GM21390 (cell line): ENCODE data around the gene SERPINA4.

ENCODE experiments used
- ATAC-seq: cut with Tn5 transposase; IDR thresholded peaks from one replicate; pipeline ENCODE4 v1.9.1; 2021; ENCODE audit not compliant: unreplicated experiment

The SERPINA4 gene

GRCh38 chr14:94560751-94561655, at the start of gene SERPINA4:
SERPINA4 (plus strand) TSS chr14:94561442; CDS start chr14:94563483, 2,041 bp downstream.
- no peak for ATAC-seq

DNA sequence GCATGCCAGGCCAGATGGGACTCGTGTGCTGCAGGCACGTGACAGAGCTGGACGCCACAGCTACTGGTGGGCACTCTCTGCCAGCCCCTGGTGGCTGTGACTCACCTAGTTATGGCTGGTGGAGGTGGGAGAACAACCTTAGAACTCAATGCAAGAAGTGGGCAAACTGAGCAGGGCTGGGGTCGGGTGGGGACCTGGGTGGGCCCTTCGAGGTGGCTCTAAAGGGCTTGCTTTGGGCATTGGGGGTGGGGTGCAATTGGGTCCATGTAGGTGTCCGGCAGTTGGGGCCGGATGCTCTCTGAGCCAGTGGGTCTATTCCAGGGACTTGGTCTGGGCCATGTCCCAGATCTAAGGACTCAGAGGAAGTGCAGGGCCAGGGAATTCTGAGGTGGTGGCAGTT, 46.9 kb upstream of the SERPINA4 start:
- no peak for ATAC-seq

DNA sequence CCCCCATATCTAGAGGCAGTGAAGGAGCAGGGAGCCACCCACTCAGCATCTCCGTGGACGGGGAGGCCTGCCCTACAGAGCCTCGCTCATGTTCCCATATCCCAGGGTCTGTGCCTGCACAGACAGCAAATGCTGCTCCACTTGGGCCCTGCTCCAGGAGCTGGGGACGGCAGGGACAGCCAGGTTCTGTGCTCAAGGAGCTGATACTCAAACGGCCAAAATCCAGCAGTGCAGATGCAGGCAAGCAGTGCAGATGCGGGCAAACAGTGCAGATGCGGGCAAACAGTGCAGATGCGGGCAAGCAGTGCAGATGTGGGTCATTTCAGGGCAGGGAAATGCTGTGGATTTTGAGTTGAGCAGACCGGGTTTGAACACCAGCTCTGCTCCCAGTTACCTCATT, 45.8 kb upstream of the SERPINA4 start:
- no peak for ATAC-seq

- ATAC-seq: no peak
Measured at GRCh38 chr14:94515856-94516255, 45.4 kb upstream of the SERPINA4 start.

DNA sequence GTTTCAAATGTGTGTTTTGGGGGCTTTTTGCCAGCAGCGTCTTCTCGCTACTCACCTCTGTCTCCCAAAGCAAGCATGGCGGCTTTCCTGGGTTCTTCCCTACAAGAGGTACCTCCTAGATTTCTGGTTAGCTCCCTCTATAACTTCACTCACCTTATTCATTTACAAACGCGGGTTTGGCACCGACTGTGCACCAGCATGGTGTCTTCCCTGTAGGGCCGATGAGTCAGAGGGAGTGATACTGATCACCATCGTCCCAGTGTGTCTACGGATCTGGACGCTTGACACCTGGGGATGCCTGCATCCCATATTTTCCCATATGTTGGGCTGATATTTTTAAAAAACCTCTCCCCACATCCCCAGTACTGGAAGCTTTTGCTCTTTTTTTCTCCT, 44.0 kb upstream of the SERPINA4 start:
- no peak for ATAC-seq

- no peak for ATAC-seq
Measured at GRCh38 chr14:94517641-94518257, 43.5 kb upstream of the SERPINA4 start.

GRCh38 chr14:94521375-94522114, 39.7 kb upstream of the SERPINA4 start:
- ATAC-seq: no peak

GRCh38 chr14:94522115-94522724, 39.0 kb upstream of the SERPINA4 start:
- no peak for ATAC-seq

- no peak for ATAC-seq
Measured at GRCh38 chr14:94523265-94523664, 38.0 kb upstream of the SERPINA4 start.

GRCh38 chr14:94524093-94524492, 37.1 kb upstream of the SERPINA4 start:
- ATAC-seq: no peak

- ATAC-seq: no peak
Measured at GRCh38 chr14:94531187-94531586, 30.1 kb upstream of the SERPINA4 start.

GRCh38 chr14:94532447-94532846, 28.8 kb upstream of the SERPINA4 start:
- ATAC-seq: no peak

- ATAC-seq: no peak
Measured at GRCh38 chr14:94535506-94535905, 25.7 kb upstream of the SERPINA4 start.

GRCh38 chr14:94536836-94537235, 24.4 kb upstream of the SERPINA4 start:
- no peak for ATAC-seq

GRCh38 chr14:94538070-94538740, 23.0 kb upstream of the SERPINA4 start:
- ATAC-seq: no peak

DNA sequence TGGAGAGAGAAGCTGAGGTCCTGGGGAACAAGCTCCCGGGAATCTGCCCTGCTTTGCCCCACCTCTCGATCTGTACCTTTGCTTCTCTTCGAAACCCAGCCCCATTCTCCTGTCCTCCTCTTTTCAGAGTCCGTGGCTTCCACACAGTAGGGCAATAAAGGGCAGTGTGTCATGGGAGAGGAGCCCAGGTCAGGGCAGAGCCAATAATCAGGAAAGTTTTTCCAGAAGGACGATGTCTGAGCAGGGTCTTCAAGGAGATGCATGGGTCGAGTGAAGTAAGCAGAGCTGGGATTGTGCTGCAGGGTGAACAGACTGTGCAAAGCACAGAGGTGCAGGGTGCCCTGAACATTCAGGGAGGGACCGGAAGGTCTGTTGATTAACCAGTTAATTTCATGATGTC, 22.1 kb upstream of the SERPINA4 start:
- no peak for ATAC-seq

- no peak for ATAC-seq
Measured at GRCh38 chr14:94540031-94540794, 21.0 kb upstream of the SERPINA4 start.

DNA sequence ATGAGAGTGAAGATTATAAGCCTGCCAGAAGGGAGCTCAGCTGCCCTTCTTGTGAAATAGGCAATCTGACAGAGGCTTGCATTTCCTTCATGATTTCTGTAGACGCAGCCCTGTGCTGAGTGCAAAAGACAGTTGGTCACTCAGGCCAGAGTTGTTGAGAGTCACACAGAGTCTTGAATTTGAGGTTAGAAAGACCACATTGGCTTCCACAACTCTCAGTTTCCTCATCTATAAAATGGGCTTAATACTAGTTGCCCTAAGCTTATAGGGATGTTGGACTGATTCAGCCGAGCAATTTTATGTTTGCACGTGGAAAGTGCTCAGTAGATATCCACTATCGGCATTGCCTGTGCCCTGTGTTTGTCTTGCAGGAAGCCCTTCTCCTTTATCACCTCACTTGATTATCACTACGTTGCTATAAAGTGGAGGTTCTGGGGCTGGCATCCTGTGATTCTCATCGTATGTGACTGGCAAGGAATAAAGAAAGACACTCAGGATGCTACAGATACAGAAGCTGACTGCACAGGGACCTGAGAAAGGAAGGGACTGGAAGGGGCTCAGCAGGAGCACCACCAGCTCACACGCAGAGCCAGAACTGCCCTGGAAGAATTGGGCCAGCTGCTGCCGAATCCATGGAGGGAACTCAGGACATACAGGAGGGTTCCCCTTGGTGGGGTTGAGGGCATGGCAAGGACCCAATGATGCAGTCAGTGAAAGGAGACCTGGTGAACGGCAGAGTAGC, 19.8 kb upstream of the SERPINA4 start:
- no peak for ATAC-seq

DNA sequence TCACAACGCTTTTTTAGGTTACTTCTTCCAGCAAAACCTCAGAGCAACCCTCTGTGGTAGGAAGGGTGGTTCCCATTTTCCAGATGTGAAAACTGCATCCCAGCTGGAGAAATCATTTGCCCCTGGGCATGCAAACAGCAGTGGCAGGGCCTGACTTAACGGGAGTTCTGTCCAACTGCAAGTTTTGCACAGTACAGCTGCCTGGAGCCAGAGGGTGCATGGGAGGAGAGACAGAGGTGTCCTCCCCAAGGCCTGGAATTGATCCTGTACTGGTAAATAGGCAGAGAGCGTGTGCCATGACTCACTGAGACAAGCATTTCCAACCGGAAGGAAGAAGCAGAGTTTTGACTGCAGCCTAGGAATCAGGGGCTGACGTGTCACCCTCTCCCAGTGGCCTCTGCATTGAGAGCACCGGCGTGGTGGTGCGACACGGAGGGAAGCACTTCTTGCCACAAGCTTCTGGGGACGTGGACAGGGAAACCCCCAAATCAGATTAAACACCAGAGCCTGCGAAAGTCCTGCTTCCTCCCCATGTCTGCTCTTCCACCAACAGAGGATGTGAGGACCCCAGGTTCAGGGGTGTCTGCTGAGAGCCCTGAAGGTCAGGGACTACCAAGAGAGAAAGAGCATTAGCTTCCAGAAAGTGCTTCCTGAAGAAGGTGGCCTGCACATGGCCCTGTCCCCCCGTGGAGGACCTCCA, 19.0 kb upstream of the SERPINA4 start:
- ATAC-seq: no peak
